GM12801 (cell line): ENCODE results near the gene PRX.

Source experiments
- TF ChIP-seq, protein P1 (sequence below): IDR thresholded peaks from one replicate; pipeline ENCODE4 v1.5.1; 2011; ENCODE audit warnings: control low read depth; ENCODE audit not compliant: insufficient read length; ENCODE audit errors: extremely low read depth

The PRX gene

GRCh38 chr19:40365613-40366401 lies 47.4 kb downstream of the PRX start:
- TF ChIP-seq, protein P1, sequence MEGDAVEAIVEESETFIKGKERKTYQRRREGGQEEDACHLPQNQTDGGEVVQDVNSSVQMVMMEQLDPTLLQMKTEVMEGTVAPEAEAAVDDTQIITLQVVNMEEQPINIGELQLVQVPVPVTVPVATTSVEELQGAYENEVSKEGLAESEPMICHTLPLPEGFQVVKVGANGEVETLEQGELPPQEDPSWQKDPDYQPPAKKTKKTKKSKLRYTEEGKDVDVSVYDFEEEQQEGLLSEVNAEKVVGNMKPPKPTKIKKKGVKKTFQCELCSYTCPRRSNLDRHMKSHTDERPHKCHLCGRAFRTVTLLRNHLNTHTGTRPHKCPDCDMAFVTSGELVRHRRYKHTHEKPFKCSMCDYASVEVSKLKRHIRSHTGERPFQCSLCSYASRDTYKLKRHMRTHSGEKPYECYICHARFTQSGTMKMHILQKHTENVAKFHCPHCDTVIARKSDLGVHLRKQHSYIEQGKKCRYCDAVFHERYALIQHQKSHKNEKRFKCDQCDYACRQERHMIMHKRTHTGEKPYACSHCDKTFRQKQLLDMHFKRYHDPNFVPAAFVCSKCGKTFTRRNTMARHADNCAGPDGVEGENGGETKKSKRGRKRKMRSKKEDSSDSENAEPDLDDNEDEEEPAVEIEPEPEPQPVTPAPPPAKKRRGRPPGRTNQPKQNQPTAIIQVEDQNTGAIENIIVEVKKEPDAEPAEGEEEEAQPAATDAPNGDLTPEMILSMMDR: no peak

DNA sequence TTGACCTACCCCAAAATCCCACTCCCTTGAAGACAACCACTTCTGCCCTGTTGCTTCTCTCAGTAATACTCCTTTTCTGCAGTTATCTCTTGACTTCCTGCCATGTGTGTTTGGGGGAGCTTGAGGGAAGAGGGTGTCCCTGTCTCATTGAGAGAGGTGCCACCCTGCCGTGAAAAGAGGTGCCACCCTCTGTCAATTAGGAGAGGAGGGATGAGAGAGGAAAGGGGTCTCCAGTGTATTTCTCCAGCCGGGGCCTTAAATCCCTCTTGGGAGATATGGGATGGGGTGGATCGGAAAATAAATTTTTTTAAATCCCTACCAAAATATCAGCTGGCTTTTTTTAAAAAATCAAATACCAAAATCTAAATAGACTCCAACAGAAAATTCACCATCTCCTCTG lies 48.2 kb downstream of the PRX start:
- TF ChIP-seq, protein P1: no peak

GRCh38 chr19:40363069-40363468 lies 50.1 kb downstream of the PRX start:
- TF ChIP-seq, protein P1: no peak

DNA sequence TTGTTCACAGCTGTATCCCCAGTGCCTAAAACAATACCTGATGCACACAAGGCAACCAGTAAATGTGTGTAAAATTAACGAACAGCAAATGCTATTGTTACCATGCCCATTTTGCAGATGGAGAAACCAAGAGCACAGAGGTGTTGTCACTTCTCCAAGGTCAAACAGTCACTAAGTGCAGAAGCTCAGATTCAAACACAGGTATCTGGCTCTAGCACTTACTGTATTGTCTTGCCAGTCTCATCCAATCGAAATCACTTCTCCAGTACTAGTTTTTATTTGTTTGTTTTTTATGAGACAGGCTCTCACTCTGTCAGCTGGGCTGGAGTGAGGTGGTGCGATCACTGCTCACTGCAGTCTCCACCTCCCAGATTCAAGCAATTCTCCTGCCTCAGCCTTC lies 51.0 kb downstream of the PRX start:
- TF ChIP-seq, protein P1: no peak

- TF ChIP-seq, protein P1: no peak
Measured at GRCh38 chr19:40360708-40361241, 52.4 kb downstream of the PRX start.

DNA sequence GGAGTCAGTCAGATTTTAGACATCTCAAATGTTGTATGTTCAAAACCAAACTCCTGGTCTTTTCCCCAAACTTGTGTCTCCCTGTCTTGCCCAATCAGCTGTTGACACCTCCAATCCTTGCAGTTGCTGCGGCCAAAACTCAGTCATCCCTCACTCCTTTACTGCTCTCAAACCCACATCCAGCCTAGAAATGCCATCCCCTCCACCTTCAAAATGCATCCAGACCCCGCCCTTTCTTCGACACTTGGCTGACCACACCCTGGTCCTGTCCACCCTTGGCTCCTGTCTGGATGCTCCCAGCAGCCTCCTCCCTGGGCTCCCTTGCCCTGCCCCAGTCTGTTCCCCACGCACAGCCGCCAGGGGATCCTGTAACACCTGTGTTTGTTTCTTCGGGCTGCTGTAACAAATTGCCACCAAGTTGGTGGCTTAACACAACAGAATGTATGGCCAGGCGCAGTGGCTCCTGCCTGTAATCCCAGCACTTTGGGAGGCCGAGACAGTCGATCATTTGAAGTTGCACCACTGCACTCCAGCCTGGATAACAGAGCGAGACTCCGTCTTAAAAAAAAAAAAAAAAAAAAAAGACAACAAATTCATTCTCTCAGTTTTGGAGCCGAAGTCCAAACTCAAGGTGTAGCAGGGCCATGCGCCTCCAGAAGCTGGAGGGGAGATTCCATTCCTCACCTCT lies 53.0 kb downstream of the PRX start:
- TF ChIP-seq, protein P1: no peak

GRCh38 chr19:40358773-40359172 lies 54.4 kb downstream of the PRX start:
- TF ChIP-seq, protein P1: no peak
